OCI-LY3 (cell line): Measurements from ENCODE around the gene FNIP2.

Experiments
- H2AFZ ChIP-seq: fragments of 200-600, 300-600 bp; shearing (Covaris generic); 2 replicates; pipeline ENCODE4 v1.6.0; 2014; ENCODE audit warnings: antibody characterized with exemption, low read depth, low read length
- H3K27ac ChIP-seq: fragments of 200-600, 300-600 bp; sonication (generic); 2 replicates; pipeline ENCODE4 v1.5.1; 2014; ENCODE audit warnings: mild to moderate bottlenecking, low read length, moderate library complexity, mixed read lengths
- H3K27me3 ChIP-seq: fragments of 200-600, 300-600 bp; sonication (generic); 2 replicates; pipeline ENCODE4 v1.6.1; 2014; ENCODE audit warnings: low read depth, low read length, mixed read lengths
- H3K36me3 ChIP-seq: fragments of 200-600, 300-600 bp; sonication (generic); replicated peaks from 2 replicates; pipeline ENCODE3; 2014; ENCODE audit warnings: low read depth, low read length, mixed read lengths
- H3K4me1 ChIP-seq: fragments of 300-600, 200-600 bp; sonication (generic); 2 replicates; pipeline ENCODE4 v1.6.1; 2014; ENCODE audit warnings: low read length, mixed read lengths
- H3K4me2 ChIP-seq: fragments of 200-600, 300-600 bp; sonication (generic); 2 replicates; pipeline ENCODE4 v1.6.1; 2014; ENCODE audit warnings: low read length, mixed read lengths
- H3K4me3 ChIP-seq: fragments of 300-600, 200-600 bp; sonication (generic); 2 replicates; pipeline ENCODE4 v1.5.1; 2014; ENCODE audit warnings: antibody characterized with exemption, mild to moderate bottlenecking, low read length, moderate library complexity
- H3K79me2 ChIP-seq: fragments of 300-600, 200-600 bp; shearing (Covaris generic); 2 replicates; pipeline ENCODE4 v1.6.1; 2014; ENCODE audit warnings: mild to moderate bottlenecking, low read length, mixed read lengths
- H3K9ac ChIP-seq: fragments of 300-600, 200-600 bp; shearing (Covaris generic); 2 replicates; pipeline ENCODE4 v1.6.0; 2014; ENCODE audit warnings: mild to moderate bottlenecking, low read length, moderate library complexity
- H3K9me3 ChIP-seq: fragments of 200-600, 300-600 bp; shearing (Covaris generic); 2 replicates; pipeline ENCODE4 v1.6.1; 2014; ENCODE audit warnings: low read length, mixed read lengths; ENCODE audit not compliant: insufficient read depth
- H4K20me1 ChIP-seq: fragments of 200-600, 300-600 bp; sonication (generic); 2 replicates; pipeline ENCODE4 v1.6.1; 2016; ENCODE audit warnings: low read length, mixed read lengths; ENCODE audit not compliant: insufficient read depth
- EZH2phosphoT487 ChIP-seq: fragments of 200-600 bp; shearing (Covaris generic); IDR thresholded peaks from 2 replicates; pipeline ENCODE4 v1.6.1; 2018; ENCODE audit warnings: antibody characterized with exemption, mixed run types, low read depth
- TF ChIP-seq, protein P1 (sequence below): fragments of 200-600, 300-600 bp; sonication (generic); IDR thresholded peaks from 2 replicates; pipeline ENCODE4 v1.5.1; 2014; ENCODE audit warnings: antibody characterized with exemption, low read length, low read depth

FNIP2 gene

DNA sequence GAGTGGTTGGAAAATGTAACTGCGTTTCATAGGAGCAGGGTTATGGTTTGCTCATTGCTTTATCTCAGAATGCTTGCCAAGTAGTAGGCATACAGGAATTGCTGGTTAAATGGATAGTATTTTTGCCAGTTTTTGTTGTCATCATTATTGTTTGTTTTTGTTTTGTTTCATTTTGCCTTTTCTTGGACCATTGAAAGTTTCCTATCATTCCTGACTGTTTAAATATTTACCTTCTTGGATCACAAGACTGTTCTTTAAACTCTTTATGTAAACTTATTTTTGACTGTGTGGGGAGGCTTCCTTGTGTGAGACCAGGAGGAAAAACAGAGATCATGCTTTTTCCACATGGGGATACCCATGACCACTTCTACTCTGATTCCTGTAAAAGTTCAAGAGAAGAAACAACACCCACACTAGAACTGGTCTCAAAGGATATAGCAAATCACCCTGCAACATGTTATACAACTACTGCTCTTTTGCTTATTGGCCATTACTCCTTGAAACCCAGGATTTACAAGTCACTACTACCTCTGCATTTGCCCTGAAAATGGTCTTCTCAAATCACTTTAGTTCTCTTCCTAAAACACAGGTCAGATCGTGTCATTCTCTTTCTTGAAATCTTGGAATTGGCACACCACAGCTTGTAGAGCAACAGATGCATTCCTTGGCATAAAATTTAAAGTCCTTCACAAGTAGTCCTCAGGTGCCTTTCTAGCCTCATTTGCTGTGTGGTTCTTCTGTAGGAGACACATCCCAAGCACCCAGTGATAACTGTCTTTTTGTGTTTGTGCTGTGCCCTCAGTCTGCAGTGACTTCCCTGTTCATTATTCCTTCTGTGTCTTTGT lies 51.3 kb downstream of the FNIP2 start:
- H3K4me3 ChIP-seq, result no peak overlapping the region
- H3K9me3 ChIP-seq, result no peaks in the 10 kb centered on the region
- H4K20me1 ChIP-seq, result no peaks in the 10 kb centered on the region
- H2AFZ ChIP-seq, result no peak overlapping the region
- H3K36me3 ChIP-seq, result no peaks in the 10 kb centered on the region
- no peak for TF ChIP-seq EZH2phosphoT487
- TF ChIP-seq, protein P1, sequence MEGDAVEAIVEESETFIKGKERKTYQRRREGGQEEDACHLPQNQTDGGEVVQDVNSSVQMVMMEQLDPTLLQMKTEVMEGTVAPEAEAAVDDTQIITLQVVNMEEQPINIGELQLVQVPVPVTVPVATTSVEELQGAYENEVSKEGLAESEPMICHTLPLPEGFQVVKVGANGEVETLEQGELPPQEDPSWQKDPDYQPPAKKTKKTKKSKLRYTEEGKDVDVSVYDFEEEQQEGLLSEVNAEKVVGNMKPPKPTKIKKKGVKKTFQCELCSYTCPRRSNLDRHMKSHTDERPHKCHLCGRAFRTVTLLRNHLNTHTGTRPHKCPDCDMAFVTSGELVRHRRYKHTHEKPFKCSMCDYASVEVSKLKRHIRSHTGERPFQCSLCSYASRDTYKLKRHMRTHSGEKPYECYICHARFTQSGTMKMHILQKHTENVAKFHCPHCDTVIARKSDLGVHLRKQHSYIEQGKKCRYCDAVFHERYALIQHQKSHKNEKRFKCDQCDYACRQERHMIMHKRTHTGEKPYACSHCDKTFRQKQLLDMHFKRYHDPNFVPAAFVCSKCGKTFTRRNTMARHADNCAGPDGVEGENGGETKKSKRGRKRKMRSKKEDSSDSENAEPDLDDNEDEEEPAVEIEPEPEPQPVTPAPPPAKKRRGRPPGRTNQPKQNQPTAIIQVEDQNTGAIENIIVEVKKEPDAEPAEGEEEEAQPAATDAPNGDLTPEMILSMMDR, result no peak
- H3K9ac ChIP-seq, result no peak overlapping the region
- no peaks in the 10 kb centered on the region for H3K79me2 ChIP-seq
- H3K27me3 ChIP-seq, result peaks cover 87% of the 10 kb centered on the region
- H3K4me2 ChIP-seq, result no peak overlapping the region
- no peak overlapping the region for H3K27ac ChIP-seq
- H3K4me1 ChIP-seq, result peaks cover 7% of the 10 kb centered on the region; the same call in 1 of the 2 replicates

- Histone ChIP-seq H3K9ac (no peak overlapping the region), H3K79me2 (no peaks in the 10 kb centered on the region)
These were observed 52.6 kb downstream of the FNIP2 start for GRCh38 chr4:158821228-158821971.

DNA sequence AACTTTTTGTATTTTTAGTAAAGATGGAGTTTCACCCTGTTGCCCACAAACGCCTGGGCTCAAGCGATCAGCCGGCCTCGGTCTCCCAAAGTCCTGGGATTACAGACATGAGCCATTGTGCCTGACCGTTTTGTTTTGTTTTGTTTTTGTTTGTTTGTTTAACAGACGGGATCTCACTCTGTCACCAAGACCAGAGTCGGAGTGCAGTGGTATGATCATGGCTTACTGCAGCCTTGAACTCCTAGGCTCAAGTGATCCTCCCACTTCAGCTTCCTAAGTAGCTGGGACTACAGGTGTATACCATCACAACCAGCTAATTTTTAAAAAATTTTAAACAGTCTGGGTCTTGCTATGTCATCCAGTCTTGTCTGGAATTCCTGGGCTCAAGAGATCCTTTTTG lies 53.5 kb downstream of the FNIP2 start:
- H3K4me1 ChIP-seq, result peaks cover 7% of the 10 kb centered on the region; the same call in 1 of the 2 replicates
- H3K36me3 ChIP-seq, result no peaks in the 10 kb centered on the region
- H3K4me3 ChIP-seq, result no peak overlapping the region
- H4K20me1 ChIP-seq, result no peaks in the 10 kb centered on the region
- no peaks in the 10 kb centered on the region for H3K9me3 ChIP-seq
- no peak overlapping the region for H2AFZ ChIP-seq
- TF ChIP-seq, protein P1, result no peak
- no peak for TF ChIP-seq EZH2phosphoT487
- H3K4me2 ChIP-seq, result no peak overlapping the region
- H3K27ac ChIP-seq, result no peak overlapping the region
- peaks cover 91% of the 10 kb centered on the region for H3K27me3 ChIP-seq
- H3K9ac ChIP-seq, result no peak overlapping the region
- H3K79me2 ChIP-seq, result no peaks in the 10 kb centered on the region

More at GRCh38 chr4:158821228-158821971, 52.6 kb downstream of the FNIP2 start:
- no peak overlapping the region for H3K4me3 ChIP-seq
- peaks cover 7% of the 10 kb centered on the region; the same call in 1 of the 2 replicates for H3K4me1 ChIP-seq
- TF ChIP-seq, protein P1, result no peak
- no peak for TF ChIP-seq EZH2phosphoT487
- no peak overlapping the region for H3K4me2 ChIP-seq
- no peak overlapping the region for H3K27ac ChIP-seq
- no peaks in the 10 kb centered on the region for H4K20me1 ChIP-seq
- peaks cover 90% of the 10 kb centered on the region for H3K27me3 ChIP-seq
- H3K9me3 ChIP-seq, result no peaks in the 10 kb centered on the region
- H3K36me3 ChIP-seq, result no peaks in the 10 kb centered on the region
- no peak overlapping the region for H2AFZ ChIP-seq

DNA sequence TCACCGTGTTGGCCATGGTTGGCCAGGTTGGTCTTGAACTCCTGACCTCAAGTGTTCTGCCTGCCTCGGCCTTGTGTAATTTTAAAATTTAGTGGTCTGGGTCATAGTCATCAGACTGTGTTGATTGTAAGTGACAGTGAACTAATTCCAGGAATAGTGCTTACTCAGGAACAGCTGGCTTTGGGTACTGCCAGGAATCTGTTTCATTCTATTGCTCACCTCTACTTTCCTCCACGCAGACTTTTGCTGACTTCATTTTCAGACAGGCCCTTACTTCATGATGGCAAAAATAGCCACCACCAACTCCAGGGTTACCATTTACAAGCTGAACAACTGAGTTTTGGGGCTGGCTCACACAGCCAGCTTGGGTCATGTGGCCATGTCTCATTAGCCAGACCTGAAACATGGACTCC lies 54.6 kb downstream of the FNIP2 start:
- TF ChIP-seq EZH2phosphoT487, result no peak
- TF ChIP-seq, protein P1, result no peak
- H3K9me3 ChIP-seq, result no peaks in the 10 kb centered on the region
- no peak overlapping the region for H3K4me2 ChIP-seq
- H3K9ac ChIP-seq, result no peak overlapping the region
- H3K4me1 ChIP-seq, result peaks cover 7% of the 10 kb centered on the region; the same call in 1 of the 2 replicates
- H4K20me1 ChIP-seq, result no peaks in the 10 kb centered on the region
- H2AFZ ChIP-seq, result no peak overlapping the region
- H3K79me2 ChIP-seq, result no peaks in the 10 kb centered on the region
- H3K27ac ChIP-seq, result no peak overlapping the region
- H3K36me3 ChIP-seq, result no peaks in the 10 kb centered on the region
- peaks cover 91% of the 10 kb centered on the region for H3K27me3 ChIP-seq
- no peak overlapping the region for H3K4me3 ChIP-seq
